Activated naive CD4-positive, alpha-beta T cell treated with anti-CD3 and anti-CD28 coated beads, Interleukin-2, amount 50 U/mL, for 24 hours (primary cell): ENCODE results near the gene PCSK6.
A peak's percentile ranks its signal among the peaks of the same experiment; 100 is the strongest.
"Not testable (repeated sequence)": the region's sequence is repeated elsewhere in the genome, so short reads cannot be mapped to it uniquely, and the experiment has no call there.

Experiments used
- H3K27ac Mint-ChIP-seq: one replicate; pipeline ENCODE4 v1.8.0; 2021; ENCODE audit warnings: mild to moderate bottlenecking, mixed read lengths
- H3K27me3 Mint-ChIP-seq: one replicate; pipeline ENCODE4 v1.8.0; 2021; ENCODE audit warnings: mixed read lengths
- H3K36me3 Mint-ChIP-seq: one replicate; pipeline ENCODE4 v1.8.0; 2021; ENCODE audit warnings: mixed read lengths
- H3K4me1 Mint-ChIP-seq: one replicate; pipeline ENCODE4 v1.8.0; 2021; ENCODE audit warnings: mixed read lengths
- H3K4me3 Mint-ChIP-seq: one replicate; pipeline ENCODE4 v1.8.0; 2021; ENCODE audit warnings: mild to moderate bottlenecking, mixed read lengths
- H3K9me3 Mint-ChIP-seq: one replicate; pipeline ENCODE4 v1.8.0; 2021; ENCODE audit warnings: mixed read lengths

The PCSK6 gene

GRCh38 chr15:101307897-101308603, 181.5 kb downstream of the PCSK6 start:
- Mint-ChIP-seq H3K27ac (no peak overlapping the region), H3K4me1 (no peaks in the 10 kb centered on the region), H3K27me3 (no peaks in the 10 kb centered on the region), H3K4me3 (no peak overlapping the region), H3K9me3 (no peaks in the 10 kb centered on the region), H3K36me3 (peaks cover 2% of the 10 kb centered on the region)

GRCh38 chr15:101307048-101307896, 182.2 kb downstream of the PCSK6 start:
- Mint-ChIP-seq H3K36me3 (peaks cover 2% of the 10 kb centered on the region), H3K27ac (no peak overlapping the region), H3K27me3 (no peaks in the 10 kb centered on the region), H3K4me1 (no peaks in the 10 kb centered on the region), H3K9me3 (no peaks in the 10 kb centered on the region), H3K4me3 (no peak overlapping the region)

GRCh38 chr15:101306341-101307047, 183.0 kb downstream of the PCSK6 start:
- H3K27me3 Mint-ChIP-seq: no peaks in the 10 kb centered on the region
- no peak overlapping the region for H3K4me3 Mint-ChIP-seq
- H3K36me3 Mint-ChIP-seq: no peaks in the 10 kb centered on the region
- no peaks in the 10 kb centered on the region for H3K4me1 Mint-ChIP-seq
- H3K9me3 Mint-ChIP-seq: no peaks in the 10 kb centered on the region
- H3K27ac Mint-ChIP-seq: no peak overlapping the region

- H3K27ac Mint-ChIP-seq: no peak overlapping the region
- H3K36me3 Mint-ChIP-seq: no peaks in the 10 kb centered on the region
- H3K27me3 Mint-ChIP-seq: no peaks in the 10 kb centered on the region
- H3K4me1 Mint-ChIP-seq: no peaks in the 10 kb centered on the region
- H3K4me3 Mint-ChIP-seq: no peak overlapping the region
- no peaks in the 10 kb centered on the region for H3K9me3 Mint-ChIP-seq
Observed at GRCh38 chr15:101305820-101306255, 183.7 kb downstream of the PCSK6 start.

GRCh38 chr15:101303408-101303807, 186.1 kb downstream of the PCSK6 start:
- no peak overlapping the region for H3K4me3 Mint-ChIP-seq
- no peaks in the 10 kb centered on the region for H3K36me3 Mint-ChIP-seq
- no peaks in the 10 kb centered on the region for H3K9me3 Mint-ChIP-seq
- H3K27ac Mint-ChIP-seq: no peak overlapping the region
- no peaks in the 10 kb centered on the region for H3K27me3 Mint-ChIP-seq
- no peaks in the 10 kb centered on the region for H3K4me1 Mint-ChIP-seq

GRCh38 chr15:101296418-101297405, 192.8 kb downstream of the PCSK6 start:
- Mint-ChIP-seq H3K9me3 (no peaks in the 10 kb centered on the region), H3K4me1 (peaks cover 33% of the 10 kb centered on the region), H3K4me3 (peak overlapping the region; percentile 97), H3K36me3 (peaks cover 12% of the 10 kb centered on the region), H3K27ac (peak overlapping the region; percentile 70), H3K27me3 (no peaks in the 10 kb centered on the region)

- peak overlapping the region; percentile 97 for H3K4me3 Mint-ChIP-seq
Observed at GRCh38 chr15:101295607-101296161, 193.8 kb downstream of the PCSK6 start.

GRCh38 chr15:101294731-101295606, 194.5 kb downstream of the PCSK6 start, which contains the start of gene SNRPA1:
Gene SNRPA1 (minus strand): TSS chr15:101295248. CDS start chr15:101295178, 70 bp downstream.
- Mint-ChIP-seq H3K27ac (peak within 1 kb of the TSS; percentile 97), H3K27me3 (no peaks in the 10 kb centered on the region), H3K4me3 (peak within 1 kb of the TSS; percentile 97), H3K9me3 (no peaks in the 10 kb centered on the region), H3K4me1 (peaks cover 44% of the 10 kb centered on the region), H3K36me3 (peaks cover 18% of the 10 kb centered on the region)

More at GRCh38 chr15:101295607-101296161, 193.8 kb downstream of the PCSK6 start:
- Mint-ChIP-seq H3K27ac (peak overlapping the region; percentile 62), H3K36me3 (peaks cover 15% of the 10 kb centered on the region), H3K27me3 (no peaks in the 10 kb centered on the region), H3K9me3 (no peaks in the 10 kb centered on the region), H3K4me1 (peaks cover 39% of the 10 kb centered on the region)

GRCh38 chr15:101293122-101293521, 196.4 kb downstream of the PCSK6 start:
- Mint-ChIP-seq H3K4me3 (peak overlapping the region; percentile 97), H3K36me3 (peaks cover 26% of the 10 kb centered on the region), H3K9me3 (no peaks in the 10 kb centered on the region), H3K4me1 (peaks cover 58% of the 10 kb centered on the region), H3K27me3 (no peaks in the 10 kb centered on the region), H3K27ac (peak overlapping the region; percentile 97)

- no peak overlapping the region for H3K4me3 Mint-ChIP-seq
- peak overlapping the region; percentile 31 for H3K27ac Mint-ChIP-seq
- H3K9me3 Mint-ChIP-seq: no peaks in the 10 kb centered on the region
- H3K27me3 Mint-ChIP-seq: no peaks in the 10 kb centered on the region
- H3K36me3 Mint-ChIP-seq: peaks cover 30% of the 10 kb centered on the region
- peaks cover 54% of the 10 kb centered on the region for H3K4me1 Mint-ChIP-seq
Observed at GRCh38 chr15:101288905-101289513, 200.5 kb downstream of the PCSK6 start.

GRCh38 chr15:101287342-101287741, 202.2 kb downstream of the PCSK6 start:
- not testable (repeated sequence) for H3K4me3 Mint-ChIP-seq, H3K9me3 Mint-ChIP-seq, H3K27me3 Mint-ChIP-seq
- Mint-ChIP-seq H3K27ac (peak overlapping the region; percentile 2), H3K36me3 (peaks cover 23% of the 10 kb centered on the region), H3K4me1 (peaks cover 41% of the 10 kb centered on the region)

- Mint-ChIP-seq H3K4me1 (peaks cover 33% of the 10 kb centered on the region), H3K27ac (peak overlapping the region; percentile 30), H3K27me3 (no peaks in the 10 kb centered on the region), H3K4me3 (peak overlapping the region; percentile 3), H3K9me3 (no peaks in the 10 kb centered on the region), H3K36me3 (peaks cover 20% of the 10 kb centered on the region)
Observed at GRCh38 chr15:101286471-101287114, 202.9 kb downstream of the PCSK6 start.

- no peak overlapping the region for H3K4me3 Mint-ChIP-seq
- H3K9me3 Mint-ChIP-seq: no peaks in the 10 kb centered on the region
- peaks cover 15% of the 10 kb centered on the region for H3K4me1 Mint-ChIP-seq
- peaks cover 14% of the 10 kb centered on the region for H3K36me3 Mint-ChIP-seq
- no peak overlapping the region for H3K27ac Mint-ChIP-seq
- no peaks in the 10 kb centered on the region for H3K27me3 Mint-ChIP-seq
Observed at GRCh38 chr15:101283931-101284330, 205.6 kb downstream of the PCSK6 start.
